K562 (cell line): Measurements from ENCODE around the gene CPA4. TPM values are rescaled to one million over a fixed set of nuclear protein-coding genes. Genes with fewer than 3 reads are reported as not detected.

Experiments used
- ATF6 ChIP-seq: sonication (generic); formaldehyde crosslinking; IDR thresholded peaks from 2 replicates; pipeline ENCODE4 v1.4.0; 2020; ENCODE audit warnings: mild to moderate bottlenecking, missing genetic modification reagents
- BRD9 ChIP-seq: fragments of 450-650 bp; IDR thresholded peaks from 2 replicates; pipeline ENCODE4 v1.6.1; 2018; ENCODE audit warnings: low read depth; ENCODE audit not compliant: partially characterized antibody
- BRF1 ChIP-seq: IDR thresholded peaks from 3 replicates; pipeline ENCODE4 v1.6.1; 2011; ENCODE audit warnings: borderline replicate concordance, mild to moderate bottlenecking; ENCODE audit not compliant: insufficient read length; ENCODE audit errors: extremely low read depth
- CCAR2 ChIP-seq: fragments of 200-400 bp; formaldehyde crosslinking; IDR thresholded peaks from 2 replicates; pipeline ENCODE4 v1.6.1; 2017; ENCODE audit warnings: mild to moderate bottlenecking, low read depth, low read length
- CREB3L1 ChIP-seq: fragments of 450-650 bp; IDR thresholded peaks from 2 replicates; pipeline ENCODE4 v1.6.1; 2014; ENCODE audit warnings: low read depth, mild to moderate bottlenecking, moderate library complexity, borderline replicate concordance
- E4F1 ChIP-seq: fragments of 250-450 bp; sonication (Bioruptor Pico); IDR thresholded peaks from 2 replicates; pipeline ENCODE4 v1.5.0; 2021; ENCODE audit warnings: mild to moderate bottlenecking, borderline replicate concordance
- ETV1 ChIP-seq: fragments of 450-650 bp; conservative IDR thresholded peaks from 2 replicates; pipeline ENCODE4 v1.6.1; 2016; ENCODE audit warnings: missing genetic modification characterization, control low read depth, low read depth, missing compliant biosample characterization
- HNRNPK ChIP-seq: fragments of 200-400 bp; formaldehyde crosslinking; IDR thresholded peaks from one replicate; pipeline ENCODE4 v1.6.1; 2018; ENCODE audit warnings: mild to moderate bottlenecking, low read depth, low read length; ENCODE audit not compliant: poor library complexity, severe bottlenecking
- MTA1 ChIP-seq: fragments of 450-650 bp; IDR thresholded peaks from 2 replicates; pipeline ENCODE4 v1.6.1; 2017; ENCODE audit warnings: borderline replicate concordance
- NFRKB ChIP-seq: fragments of 450-650 bp; IDR thresholded peaks from 2 replicates; pipeline ENCODE4 v1.6.1; 2016; ENCODE audit warnings: low read depth
- PPARD ChIP-seq: fragments of 250-450 bp; sonication (Bioruptor Pico); IDR thresholded peaks from 2 replicates; pipeline ENCODE4 v1.8.0; 2022; ENCODE audit warnings: inconsistent platforms, mild to moderate bottlenecking, moderate library complexity
- RAD21 ChIP-seq, 2 experiments: fragments of 250-450 bp in 1 of 2; fragments of 450-650 bp in 1 of 2; sonication (Bioruptor Pico) in 1 of 2; formaldehyde crosslinking in 1 of 2; IDR thresholded peaks in 1 of 2; conservative IDR thresholded peaks in 1 of 2; 2 replicates each; pipeline versions ENCODE4 v1.4.0 to v1.8.0; 2020 to 2022; ENCODE audit warnings: mild to moderate bottlenecking in 2 of 2, moderate library complexity in 1 of 2
- THAP7 ChIP-seq: fragments of 250-450 bp; sonication (Bioruptor Pico); IDR thresholded peaks from 2 replicates; pipeline ENCODE4 v1.5.0; 2021
- THRAP3 ChIP-seq: fragments of 450-650 bp; IDR thresholded peaks from 2 replicates; pipeline ENCODE4 v1.6.1; 2016; ENCODE audit warnings: mild to moderate bottlenecking, inconsistent platforms, borderline replicate concordance
- U2AF1 ChIP-seq: fragments of 200-400 bp; formaldehyde crosslinking; optimal IDR thresholded peaks from 2 replicates; pipeline ENCODE3; 2017; ENCODE audit warnings: mild to moderate bottlenecking, low read depth, low read length, moderate library complexity
- U2AF2 ChIP-seq: fragments of 200-400 bp; formaldehyde crosslinking; optimal IDR thresholded peaks from 2 replicates; pipeline ENCODE3; 2017; ENCODE audit warnings: low read depth, mild to moderate bottlenecking, low read length
- polyA plus RNA-seq, 8 experiments: library from polyadenylated mRNA; depleted of rRNA in 4 of 8; stranded (reverse) in 5 of 8; unstranded in 3 of 8; fragments of >200 nt; fragmentation: Nextera tagmentation in 2 of 8; fragmentation: Illumina TruSeq in 1 of 8; extraction: Ambion mirVana in 2 of 8; extraction: Trizol in 1 of 8; gene quantifications; 2 replicates each; pipeline versions ENCODE4 v1.2.1 to v1.2.3, GENCODE V29; 2011 to 2014; ENCODE audit warnings: inconsistent platforms in 1 of 8, missing spikeins in 1 of 8
- total RNA-seq, 7 experiments: library from RNA; depleted of rRNA in 6 of 7; stranded (reverse); fragments of >200 nt in 6 of 7; fragmentation: Illumina TruSeq in 2 of 7; extraction: Trizol in 2 of 7; gene quantifications; 2 replicates each; pipeline versions ENCODE4 v1.2.1 to v1.2.3, GENCODE V29; 2011 to 2021; ENCODE audit warnings: low replicate concordance in 1 of 7
- TF ChIP-seq, protein P1 (sequence below): fragments of 200-400 bp; formaldehyde crosslinking; IDR thresholded peaks from 2 replicates; pipeline ENCODE4 v1.6.1; 2017; ENCODE audit warnings: mild to moderate bottlenecking, low read depth, low read length, moderate library complexity

Gene CPA4
- total and polyA plus RNA-seq, 9 of the 15 experiments (the other 6 are each of a cell fraction or from before 2014, with no cell fraction given) = not detected

DNA sequence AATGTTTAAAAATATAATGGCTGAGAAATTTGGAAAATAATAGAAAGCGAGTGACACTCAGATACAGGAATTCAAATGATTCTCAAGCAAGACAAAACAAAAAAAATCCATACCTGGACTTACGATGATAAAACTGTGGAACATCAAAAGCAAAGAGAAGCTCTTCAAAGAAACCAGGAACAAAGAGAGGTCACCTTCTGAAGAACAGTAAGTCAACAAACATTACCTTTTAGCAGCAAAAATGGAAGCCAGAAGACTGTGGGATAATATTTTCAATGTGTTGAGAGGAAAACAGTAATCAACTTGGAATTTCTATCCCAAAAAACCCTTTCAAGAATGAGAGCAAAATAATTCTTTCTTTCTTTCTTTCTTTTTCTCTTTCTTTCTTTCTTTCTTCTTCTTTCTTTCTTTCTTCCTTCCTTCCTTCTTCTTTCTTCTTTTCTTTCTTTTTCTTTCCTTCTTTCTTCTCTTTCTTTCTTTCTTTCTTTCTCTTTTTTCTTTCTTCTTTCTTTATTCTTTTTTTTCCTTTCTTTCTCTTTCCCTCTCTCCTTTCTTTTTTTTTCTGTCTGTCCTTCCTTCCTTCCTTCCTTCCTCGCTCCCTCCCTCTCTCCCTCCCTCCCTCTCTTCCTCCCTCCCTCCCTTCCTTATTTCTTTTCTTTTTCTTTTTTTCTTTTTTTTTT, 49.9 kb downstream of the CPA4 start (continued):
- TF ChIP-seq E4F1 (CRISPR knock-in tag) = no peak
- TF ChIP-seq BRF1 = no peak
- TF ChIP-seq PPARD (CRISPR knock-in tag) = no peak
- TF ChIP-seq CREB3L1 = no peak
- TF ChIP-seq U2AF2 = peak; percentile 51
- TF ChIP-seq ETV1 (tag) = no peak
- TF ChIP-seq THAP7 = no peak
- no peak for TF ChIP-seq NFRKB
- no peak for TF ChIP-seq BRD9
- TF ChIP-seq RAD21 (CRISPR knock-in tag; conservative IDR thresholded peaks at IDR 0.05 in 1 of 2, IDR thresholded peaks at IDR 0.05 in 1 of 2) = no peak
- TF ChIP-seq ATF6 (CRISPR knock-in tag) = no peak
- no peak for TF ChIP-seq CCAR2
- no peak for TF ChIP-seq HNRNPK
- peak; percentile 57; the same call in 1 of the 2 replicates for TF ChIP-seq MTA1
- TF ChIP-seq, protein P1, sequence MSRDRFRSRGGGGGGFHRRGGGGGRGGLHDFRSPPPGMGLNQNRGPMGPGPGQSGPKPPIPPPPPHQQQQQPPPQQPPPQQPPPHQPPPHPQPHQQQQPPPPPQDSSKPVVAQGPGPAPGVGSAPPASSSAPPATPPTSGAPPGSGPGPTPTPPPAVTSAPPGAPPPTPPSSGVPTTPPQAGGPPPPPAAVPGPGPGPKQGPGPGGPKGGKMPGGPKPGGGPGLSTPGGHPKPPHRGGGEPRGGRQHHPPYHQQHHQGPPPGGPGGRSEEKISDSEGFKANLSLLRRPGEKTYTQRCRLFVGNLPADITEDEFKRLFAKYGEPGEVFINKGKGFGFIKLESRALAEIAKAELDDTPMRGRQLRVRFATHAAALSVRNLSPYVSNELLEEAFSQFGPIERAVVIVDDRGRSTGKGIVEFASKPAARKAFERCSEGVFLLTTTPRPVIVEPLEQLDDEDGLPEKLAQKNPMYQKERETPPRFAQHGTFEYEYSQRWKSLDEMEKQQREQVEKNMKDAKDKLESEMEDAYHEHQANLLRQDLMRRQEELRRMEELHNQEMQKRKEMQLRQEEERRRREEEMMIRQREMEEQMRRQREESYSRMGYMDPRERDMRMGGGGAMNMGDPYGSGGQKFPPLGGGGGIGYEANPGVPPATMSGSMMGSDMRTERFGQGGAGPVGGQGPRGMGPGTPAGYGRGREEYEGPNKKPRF = 0 out of 2 replicates have a peak, but pooled peaks have one; percentile 34
- TF ChIP-seq THRAP3 = no peak
- TF ChIP-seq U2AF1 = peak; percentile 68
